Adrenal gland (tissue), 5 donors: ENCODE data around the gene SPDYE4.

ENCODE experiments used
- POLR2A ChIP-seq, 2 donors: fragments of 450-650 bp; IDR thresholded peaks; one replicate each; pipeline ENCODE4 v1.6.1; 2017; ENCODE audit warnings: antibody characterized with exemption in 2 of 2, mild to moderate bottlenecking in 2 of 2, moderate library complexity in 1 of 2
- TF ChIP-seq, protein P1 (sequence below), 6 experiments: fragments of 450-650 bp in 4 of 6; fragments of 200-600 bp in 2 of 6; sonication (generic) in 1 of 6; IDR thresholded peaks; 1 replicate in 5 of 6; 2 replicates in 1 of 6; pipeline versions ENCODE4 v1.5.1 to v1.8.0; 2016 to 2021; ENCODE audit warnings: antibody characterized with exemption in 6 of 6, mild to moderate bottlenecking in 2 of 6, moderate library complexity in 1 of 6
- donor health status: DM: no; HTN: no; CAD: no.

DNA sequence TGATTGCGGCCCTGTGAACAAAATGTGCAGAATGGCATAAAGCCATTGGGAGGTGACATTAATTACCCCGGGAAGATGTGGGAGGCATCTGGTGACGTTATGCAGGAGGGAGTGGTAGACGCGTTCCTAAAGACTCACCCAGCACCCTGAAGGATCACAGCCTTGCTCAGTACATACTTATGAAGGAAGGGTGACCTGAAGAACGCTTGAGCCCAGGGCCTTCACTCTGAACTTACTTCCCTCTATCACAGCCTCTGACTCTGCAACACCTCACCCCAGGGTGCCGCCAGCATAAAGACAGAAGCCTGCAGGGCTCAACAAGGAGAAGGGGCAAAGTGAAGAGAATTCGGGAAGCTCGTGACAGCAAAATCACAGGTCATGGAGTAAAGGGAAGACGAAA lies 31.4 kb upstream of the SPDYE4 start:
- TF ChIP-seq, protein P1, sequence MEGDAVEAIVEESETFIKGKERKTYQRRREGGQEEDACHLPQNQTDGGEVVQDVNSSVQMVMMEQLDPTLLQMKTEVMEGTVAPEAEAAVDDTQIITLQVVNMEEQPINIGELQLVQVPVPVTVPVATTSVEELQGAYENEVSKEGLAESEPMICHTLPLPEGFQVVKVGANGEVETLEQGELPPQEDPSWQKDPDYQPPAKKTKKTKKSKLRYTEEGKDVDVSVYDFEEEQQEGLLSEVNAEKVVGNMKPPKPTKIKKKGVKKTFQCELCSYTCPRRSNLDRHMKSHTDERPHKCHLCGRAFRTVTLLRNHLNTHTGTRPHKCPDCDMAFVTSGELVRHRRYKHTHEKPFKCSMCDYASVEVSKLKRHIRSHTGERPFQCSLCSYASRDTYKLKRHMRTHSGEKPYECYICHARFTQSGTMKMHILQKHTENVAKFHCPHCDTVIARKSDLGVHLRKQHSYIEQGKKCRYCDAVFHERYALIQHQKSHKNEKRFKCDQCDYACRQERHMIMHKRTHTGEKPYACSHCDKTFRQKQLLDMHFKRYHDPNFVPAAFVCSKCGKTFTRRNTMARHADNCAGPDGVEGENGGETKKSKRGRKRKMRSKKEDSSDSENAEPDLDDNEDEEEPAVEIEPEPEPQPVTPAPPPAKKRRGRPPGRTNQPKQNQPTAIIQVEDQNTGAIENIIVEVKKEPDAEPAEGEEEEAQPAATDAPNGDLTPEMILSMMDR (IDR thresholded peaks at IDR 0.05), result no peak
- TF ChIP-seq POLR2A (IDR thresholded peaks at IDR 0.05), result no peak
